Testis (tissue), 3 donors: Measurements from ENCODE around the gene FAM98C. TPM values are rescaled to one million over a fixed set of nuclear protein-coding genes. Genes with fewer than 3 reads are reported as not detected.
A peak's percentile ranks its signal among the peaks of the same experiment; 100 is the strongest.

Experiments used
- DNase-seq: peaks from one replicate; pipeline ENCODE4 v3.0.0-alpha.2; 2019
- H3K27ac ChIP-seq, 2 donors: fragments of 200-600 bp; sonication (generic); one replicate each; pipeline ENCODE4 v1.5.1; 2019
- H3K27me3 ChIP-seq: fragments of 200-600 bp; sonication (generic); one replicate; pipeline ENCODE4 v1.5.1; 2019
- H3K36me3 ChIP-seq: fragments of 200-600 bp; sonication (generic); one replicate; pipeline ENCODE4 v1.5.1; 2017; ENCODE audit warnings: low read depth; ENCODE audit errors: missing control alignments
- H3K4me1 ChIP-seq: fragments of 200-600 bp; sonication (generic); one replicate; pipeline ENCODE4 v1.5.1; 2019
- H3K4me3 ChIP-seq, 2 donors: fragments of 200-600 bp; sonication (generic); one replicate each; pipeline ENCODE4 v1.5.1; 2017 to 2019
- H3K9me3 ChIP-seq: fragments of 200-600 bp; sonication (generic); one replicate; pipeline ENCODE4 v1.5.1; 2017
- POLR2A ChIP-seq: fragments of 450-650 bp; IDR thresholded peaks from one replicate; pipeline ENCODE4 v1.6.1; 2017; ENCODE audit warnings: antibody characterized with exemption, mild to moderate bottlenecking, moderate library complexity
- WGBS, 2 donors: methylation state at CpG; one replicate each; pipeline ENCODE4 v1.1.5; 2018; 5-methylcytosine and 5-hydroxymethylcytosine counted together
- intact Hi-C: fragments of 100-400 bp; cut with DNase I; formaldehyde crosslinking; loops from one replicate; pipeline ENCODE4 v1.15.1; 2023; ENCODE audit warnings: low total_unique reads
- polyA plus RNA-seq: library from polyadenylated mRNA; stranded (reverse); fragments of 350-450 nt; fragmentation: Illumina TruSeq; extraction: RNeasy Lipid Tissue Mini Kit (QIAGEN cat#74804); gene quantifications from one replicate; pipeline ENCODE4 v1.2.3, GENCODE V29; 2014; ENCODE audit warnings: low read depth, low replicate concordance; ENCODE audit not compliant: insufficient read depth
- total RNA-seq, 2 donors: library from RNA; depleted of rRNA; stranded (reverse); fragments of >200 nt; gene quantifications; one replicate each; pipeline ENCODE4 v1.2.3, GENCODE V29; 2016
- TF ChIP-seq, protein P1 (sequence below), 3 experiments: fragments of 450-650 bp in 2 of 3; fragments of 200-600 bp in 1 of 3; sonication (generic) in 1 of 3; IDR thresholded peaks; one replicate each; pipeline ENCODE4 v1.5.1; 2016 to 2019; ENCODE audit warnings: antibody characterized with exemption in 3 of 3, mild to moderate bottlenecking in 2 of 3, moderate library complexity in 1 of 3

The FAM98C gene
- total and polyA plus RNA-seq, 3 donors from 2014 or later, result 13.0 to 17.7 (median 14.1) TPM

DNA sequence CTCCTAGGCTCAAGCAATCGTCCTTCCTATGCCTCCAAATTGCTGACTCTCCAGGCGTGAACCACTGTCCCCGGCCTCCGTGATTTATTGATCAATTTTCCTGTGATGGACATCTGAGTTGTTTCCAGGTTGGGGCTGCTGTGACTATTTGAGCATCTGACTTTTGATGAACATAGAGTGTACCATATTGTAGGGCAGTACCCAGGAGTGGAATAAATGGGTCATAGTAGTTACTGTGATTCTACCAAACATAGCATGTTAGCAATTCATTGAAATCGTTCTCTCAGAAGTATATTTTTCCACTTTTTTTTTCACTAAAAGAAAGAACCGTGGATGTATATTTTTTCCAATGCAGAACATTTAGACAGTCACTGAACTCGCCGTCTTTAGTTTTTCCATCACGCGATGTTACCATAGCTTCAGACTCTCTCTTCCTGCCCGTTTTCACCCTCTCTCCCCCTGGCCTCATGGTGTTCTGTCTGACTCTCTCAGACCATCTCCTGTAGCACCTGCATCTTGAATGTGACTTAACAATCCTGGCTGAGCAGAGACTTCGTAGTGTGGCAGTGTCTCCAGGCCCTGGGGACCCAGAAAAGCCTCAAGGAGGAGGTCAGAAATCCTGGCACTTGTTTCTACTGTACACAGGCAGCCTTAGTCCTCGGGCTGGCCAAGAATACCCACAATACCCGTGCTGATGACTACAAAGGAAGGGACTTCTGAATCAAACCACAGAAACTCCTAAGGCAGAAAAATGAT lies 26.3 kb downstream of the FAM98C start:
- Histone ChIP-seq H3K9me3 (no peaks in the 10 kb centered on the region), H3K36me3 (no peaks in the 10 kb centered on the region), H3K4me1 (no peaks in the 10 kb centered on the region), H3K27me3 (no peaks in the 10 kb centered on the region), H3K4me3 (no peak overlapping the region), H3K27ac (no peak overlapping the region)
- no peak for DNase-seq
- WGBS, 2 donors, result 60 to 68% methylated on average over 14 of the region's 14 CpGs
- TF ChIP-seq, protein P1, sequence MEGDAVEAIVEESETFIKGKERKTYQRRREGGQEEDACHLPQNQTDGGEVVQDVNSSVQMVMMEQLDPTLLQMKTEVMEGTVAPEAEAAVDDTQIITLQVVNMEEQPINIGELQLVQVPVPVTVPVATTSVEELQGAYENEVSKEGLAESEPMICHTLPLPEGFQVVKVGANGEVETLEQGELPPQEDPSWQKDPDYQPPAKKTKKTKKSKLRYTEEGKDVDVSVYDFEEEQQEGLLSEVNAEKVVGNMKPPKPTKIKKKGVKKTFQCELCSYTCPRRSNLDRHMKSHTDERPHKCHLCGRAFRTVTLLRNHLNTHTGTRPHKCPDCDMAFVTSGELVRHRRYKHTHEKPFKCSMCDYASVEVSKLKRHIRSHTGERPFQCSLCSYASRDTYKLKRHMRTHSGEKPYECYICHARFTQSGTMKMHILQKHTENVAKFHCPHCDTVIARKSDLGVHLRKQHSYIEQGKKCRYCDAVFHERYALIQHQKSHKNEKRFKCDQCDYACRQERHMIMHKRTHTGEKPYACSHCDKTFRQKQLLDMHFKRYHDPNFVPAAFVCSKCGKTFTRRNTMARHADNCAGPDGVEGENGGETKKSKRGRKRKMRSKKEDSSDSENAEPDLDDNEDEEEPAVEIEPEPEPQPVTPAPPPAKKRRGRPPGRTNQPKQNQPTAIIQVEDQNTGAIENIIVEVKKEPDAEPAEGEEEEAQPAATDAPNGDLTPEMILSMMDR (IDR thresholded peaks at IDR 0.05), result no peak
- no peak for TF ChIP-seq POLR2A
- intact Hi-C loops, result no loop called here

GRCh38 chr19:38429811-38430156 lies 26.9 kb downstream of the FAM98C start:
- intact Hi-C loops, result no loop called here
- Histone ChIP-seq H3K36me3 (no peaks in the 10 kb centered on the region), H3K27me3 (no peaks in the 10 kb centered on the region), H3K27ac (no peak overlapping the region), H3K9me3 (no peaks in the 10 kb centered on the region), H3K4me1 (no peaks in the 10 kb centered on the region), H3K4me3 (no peak overlapping the region)
- TF ChIP-seq, protein P1 (IDR thresholded peaks at IDR 0.05), result no peak
- no peak for TF ChIP-seq POLR2A
- no peak for DNase-seq
- 80 to 87% methylated on average over 2 of the region's 2 CpGs for WGBS, 2 donors

GRCh38 chr19:38430931-38431330 lies 28.0 kb downstream of the FAM98C start:
- Histone ChIP-seq H3K4me1 (no peaks in the 10 kb centered on the region), H3K27me3 (no peaks in the 10 kb centered on the region), H3K36me3 (no peaks in the 10 kb centered on the region), H3K4me3 (no peak overlapping the region), H3K27ac (no peak overlapping the region), H3K9me3 (no peaks in the 10 kb centered on the region)
- TF ChIP-seq, protein P1 (IDR thresholded peaks at IDR 0.05), result no peak
- TF ChIP-seq POLR2A, result no peak
- no peak for DNase-seq
- intact Hi-C loops, result no loop called here
- 77 to 83% methylated on average over 7 of the region's 7 CpGs for WGBS, 2 donors

- Histone ChIP-seq H3K4me3 (peak within 1 kb of the TSS in 1 of 2 donors; percentile 20), H3K9me3 (no peaks in the 10 kb centered on the region), H3K27me3 (no peaks in the 10 kb centered on the region), H3K27ac (no peak within 1 kb of the TSS), H3K4me1 (no peaks in the 10 kb centered on the region), H3K36me3 (no peaks in the 10 kb centered on the region)
- TF ChIP-seq, protein P1 (IDR thresholded peaks at IDR 0.05), result no peak
- no peak for TF ChIP-seq POLR2A
- WGBS, 2 donors, result 8 to 15% methylated on average over 13 to 20 of the region's 20 CpGs
- DNase-seq, result peak; percentile 73
- intact Hi-C loops, result no loop called here
Measured at GRCh38 chr19:38433268-38433733, 30.4 kb downstream of the FAM98C start, which contains the start of gene RYR1. Gene RYR1, plus strand, starts transcription at chr19:38433691. Its CDS starts 139 bp downstream, at chr19:38433830.

DNA sequence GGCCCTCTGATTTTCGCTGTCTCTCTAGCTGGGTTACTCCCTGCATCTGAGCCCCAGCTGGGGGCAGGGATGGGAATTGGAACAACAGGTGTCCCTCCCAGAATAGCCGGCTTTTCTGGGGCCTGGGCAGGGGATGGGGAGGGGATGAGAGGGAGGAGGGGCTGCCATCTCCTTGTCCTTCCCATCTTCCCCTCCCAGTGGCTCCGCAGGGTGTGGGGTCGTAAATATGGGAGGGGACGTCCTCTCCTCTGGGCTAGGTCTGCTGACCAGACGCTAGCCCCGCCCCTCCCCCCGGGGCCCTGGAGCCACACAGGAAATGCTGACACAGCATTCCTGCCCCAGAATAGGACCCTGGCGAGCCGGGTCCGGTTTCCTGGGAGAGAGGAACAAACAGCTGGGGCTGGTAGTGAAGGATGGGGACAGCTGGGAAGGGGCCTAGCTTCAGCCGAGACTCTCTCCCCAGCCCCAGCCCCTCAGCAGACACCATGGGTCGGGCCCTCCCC lies 31.7 kb downstream of the FAM98C start:
- Histone ChIP-seq H3K27ac (no peak overlapping the region), H3K27me3 (no peaks in the 10 kb centered on the region), H3K4me3 (no peak overlapping the region), H3K4me1 (no peaks in the 10 kb centered on the region), H3K36me3 (no peaks in the 10 kb centered on the region), H3K9me3 (no peaks in the 10 kb centered on the region)
- 29 to 30% methylated on average over 9 to 13 of the region's 13 CpGs for WGBS, 2 donors
- DNase-seq, result no peak
- intact Hi-C loops, result no loop called here
- TF ChIP-seq POLR2A, result no peak
- TF ChIP-seq, protein P1 (IDR thresholded peaks at IDR 0.05), result no peak
